HG02840 (cell line): ENCODE measurements around the gene RPS19.

Source experiments
- ATAC-seq: cut with Tn5 transposase; IDR thresholded peaks from one replicate; pipeline ENCODE4 v1.9.1; 2021; ENCODE audit warnings: mild to moderate bottlenecking, moderate library complexity, moderate number of reproducible peaks; ENCODE audit not compliant: unreplicated experiment, low FRiP score

Gene RPS19

GRCh38 chr19:41897181-41897580, 37.1 kb downstream of the RPS19 start:
- ATAC-seq, result no peak

GRCh38 chr19:41897820-41898219, 37.8 kb downstream of the RPS19 start:
- ATAC-seq, result no peak

GRCh38 chr19:41898235-41898634, 38.2 kb downstream of the RPS19 start:
- ATAC-seq, result no peak

- ATAC-seq, result no peak
These were observed 41.8 kb downstream of the RPS19 start for GRCh38 chr19:41901707-41902360.

- ATAC-seq, result no peak
These were observed 42.5 kb downstream of the RPS19 start for GRCh38 chr19:41902594-41902993.

- ATAC-seq, result no peak
These were observed 43.3 kb downstream of the RPS19 start for GRCh38 chr19:41903193-41903953.

- no peak for ATAC-seq
These were observed 44.2 kb downstream of the RPS19 start for GRCh38 chr19:41904118-41904870.

- no peak for ATAC-seq
These were observed 45.4 kb downstream of the RPS19 start for GRCh38 chr19:41905273-41906002.

- no peak for ATAC-seq
These were observed 46.2 kb downstream of the RPS19 start for GRCh38 chr19:41906271-41906670.

GRCh38 chr19:41906916-41907680, 47.0 kb downstream of the RPS19 start:
- ATAC-seq, result no peak

GRCh38 chr19:41907994-41908615, 48.0 kb downstream of the RPS19 start:
- no peak for ATAC-seq

GRCh38 chr19:41908724-41909464, 48.8 kb downstream of the RPS19 start:
- ATAC-seq, result no peak

GRCh38 chr19:41909706-41910105, 49.7 kb downstream of the RPS19 start:
- no peak for ATAC-seq

GRCh38 chr19:41910240-41910991, 50.4 kb downstream of the RPS19 start:
- no peak for ATAC-seq

- no peak for ATAC-seq
These were observed 51.2 kb downstream of the RPS19 start for GRCh38 chr19:41910992-41911888.

GRCh38 chr19:41911889-41912731, 52.1 kb downstream of the RPS19 start:
- ATAC-seq, result no peak
